ENCODE measurements around the gene MED4. TPM values are rescaled to one million over a fixed set of nuclear protein-coding genes. Genes with fewer than 3 reads are reported as not detected.

MED4 gene
- total and polyA plus RNA-seq, 9 of the 15 experiments (the other 6 are each of a cell fraction or from before 2014, with no cell fraction given) = 24.5 to 87.3 (median 58.3) TPM

DNA sequence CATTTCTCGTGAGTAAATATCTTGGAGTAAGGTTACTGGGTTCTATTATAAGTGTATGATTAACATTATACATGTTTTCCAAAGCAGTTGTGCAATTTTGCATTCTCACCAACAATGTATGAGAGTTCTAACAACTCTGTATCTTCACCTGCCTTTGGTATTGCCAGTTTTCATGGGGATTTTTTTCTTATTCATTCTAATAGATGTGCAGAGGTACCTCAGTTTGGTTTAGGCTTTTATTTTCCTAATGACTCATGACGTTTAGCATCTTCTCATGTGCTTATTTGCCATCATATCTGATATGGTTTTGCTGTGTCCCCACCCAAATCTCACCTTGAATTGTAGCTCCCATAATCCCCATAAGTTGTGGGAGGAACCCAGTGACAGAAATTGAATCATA, 65.0 kb downstream of the MED4 start:
- ChIA-PET CTCF (ENCODE audit: low intra/inter-chr PET ratio) (no interaction called here), POLR2A (no interaction called here)
- Histone ChIP-seq H2AFZ (ENCODE audit: low read depth, low read length) (no peak overlapping the region), H3K4me1 (replicated peaks in 1 of 2; ENCODE audit: control insufficient read depth in 2 of 2, insufficient read depth in 2 of 2, low read length in 2 of 2) (no peaks in the 10 kb centered on the region), H3K9me3 (replicated peaks; ENCODE audit: control insufficient read depth, insufficient read depth, low read depth, low read length) (no peaks in the 10 kb centered on the region), H3K9me1 (ENCODE audit: control insufficient read depth, insufficient read depth, low read length) (no peaks in the 10 kb centered on the region), H4K20me1 (replicated peaks; ENCODE audit: control insufficient read depth, insufficient read depth, low read length) (no peaks in the 10 kb centered on the region), H3K4me2 (ENCODE audit: insufficient read depth, low read length) (no peak overlapping the region), H3K36me3 (ENCODE audit: control insufficient read depth, insufficient read depth, low read length) (no peaks in the 10 kb centered on the region), H3K27ac (ENCODE audit: extremely low read depth, low read depth, low read length) (no peak overlapping the region), H3K4me3 (no peak overlapping the region), H3K27me3 (ENCODE audit: control insufficient read depth in 2 of 2, insufficient read depth in 2 of 2, low read length in 2 of 2) (no peaks in the 10 kb centered on the region), H3K79me2 (ENCODE audit: control insufficient read depth, insufficient read depth, low read length) (no peaks in the 10 kb centered on the region), H3K9ac (ENCODE audit: insufficient read depth in 1 of 2, low read depth in 2 of 2, low read length in 2 of 2) (no peak overlapping the region)
- no TSS peak for BruUV-seq (replicated peaks)
- DNase-seq (ENCODE audit: extremely low read depth in 1 of 4, low spot score in 3 of 4) (no peak), FAIRE-seq (no peak), ATAC-seq (no peak)
- intact Hi-C loops (cut with micrococcal nuclease) (no loop called here), in situ Hi-C loops (cut with MboI) (no loop called here)
- 44% methylated on average over 2 of the region's 2 CpGs for WGBS (ENCODE audit: insufficient coverage, low coverage, missing lambda C conversion rate)
- TF ChIP-seq U2AF2 (optimal IDR thresholded peaks at IDR 0.05; ENCODE audit: low read depth, low read length) = no peak
- no peak for TF ChIP-seq CUX1 (CRISPR knock-in tag; IDR thresholded peaks at IDR 0.05)
- TF ChIP-seq ZFX (CRISPR knock-in tag; IDR thresholded peaks at IDR 0.05) = no peak
- no peak for TF ChIP-seq XRCC4 (IDR thresholded peaks at IDR 0.05; ENCODE audit: extremely low read depth, insufficient read depth, insufficient read length)
- TF ChIP-seq SMC3 (conservative IDR thresholded peaks at IDR 0.05; ENCODE audit: insufficient read depth, low read depth, low read length) = no peak
- no peak for TF ChIP-seq ZNF436 (CRISPR knock-in tag; IDR thresholded peaks at IDR 0.05)
- no peak for TF ChIP-seq ZNF589 (CRISPR knock-in tag; IDR thresholded peaks at IDR 0.05; ENCODE audit: low read depth)
- TF ChIP-seq SP2 (IDR thresholded peaks at IDR 0.05; ENCODE audit: extremely low read depth, low read depth, low read length, poor library complexity, severe bottlenecking) = no peak
- no peak for TF ChIP-seq CREB1 (IDR thresholded peaks at IDR 0.05)
- no peak for TF ChIP-seq CREB1 (CRISPR knock-in tag; IDR thresholded peaks at IDR 0.05)
- no peak for TF ChIP-seq BCOR (IDR thresholded peaks at IDR 0.05)
- no peak for TF ChIP-seq CCAR2 (IDR thresholded peaks at IDR 0.05; ENCODE audit: low read depth, low read length)
- no peak for TF ChIP-seq ZNF134 (CRISPR knock-in tag; conservative IDR thresholded peaks at IDR 0.05)
- no peak for TF ChIP-seq E2F4 (CRISPR knock-in tag; IDR thresholded peaks at IDR 0.05; ENCODE audit: low read depth)
- no peak for TF ChIP-seq COPS2 (conservative IDR thresholded peaks at IDR 0.05)
